ENCODE measurements around the gene HNRNPA0. TPM values are rescaled to one million over a fixed set of nuclear protein-coding genes. Genes with fewer than 3 reads are reported as not detected.

The HNRNPA0 gene
- polyA plus RNA-seq, 1 of the 3 experiments (the other 2 are of a cell fraction), result 24.9 TPM

DNA sequence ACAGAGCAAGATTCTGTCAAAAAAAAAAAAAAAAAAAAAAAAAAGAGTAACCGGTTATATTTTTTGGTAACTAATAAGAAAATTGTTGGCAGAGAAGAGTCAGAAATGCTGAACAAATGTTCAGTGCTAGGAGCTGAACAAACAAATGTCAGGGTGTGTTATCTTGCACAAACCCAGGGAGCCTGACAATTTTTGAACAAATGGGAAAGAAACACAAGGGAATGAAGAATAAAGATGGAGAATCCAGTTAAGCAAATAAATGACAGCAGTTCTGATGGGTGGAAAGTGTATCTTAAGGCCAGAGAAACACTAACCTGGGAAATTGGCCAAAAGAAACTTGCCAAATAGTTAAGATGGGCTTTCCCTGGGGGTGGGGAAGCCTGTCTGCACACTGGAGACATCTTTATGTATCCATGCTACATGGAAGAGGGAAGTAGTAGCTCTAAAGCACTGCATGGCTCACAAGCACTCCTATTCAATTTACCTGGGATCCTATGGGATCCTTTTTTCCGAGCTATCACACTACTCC, 42.0 kb downstream of the HNRNPA0 start:
- Histone ChIP-seq H3K27ac (ENCODE audit: low read depth in 2 of 2, low read length in 1 of 2) (no peak overlapping the region), H2AFZ (ENCODE audit: low read depth) (no peak overlapping the region), H3K4me3 (ENCODE audit: low read depth in 2 of 2, low read length in 1 of 2) (no peak overlapping the region), H4K20me1 (ENCODE audit: insufficient read depth) (no peaks in the 10 kb centered on the region), H3K9me2 (no peaks in the 10 kb centered on the region), H3K4me2 (no peak overlapping the region), H3K79me2 (ENCODE audit: insufficient read depth) (no peaks in the 10 kb centered on the region), H3F3A (replicated peaks; ENCODE audit: insufficient read depth) (no peaks in the 10 kb centered on the region), H3K27me3 (ENCODE audit: insufficient read depth) (no peaks in the 10 kb centered on the region), H3K9ac (no peak overlapping the region), H3K36me3 (replicated peaks in 1 of 2; ENCODE audit: control insufficient read depth in 1 of 2, insufficient read depth in 2 of 2, low read length in 1 of 2) (no peaks in the 10 kb centered on the region), H3K4me1 (ENCODE audit: control insufficient read depth in 1 of 2, insufficient read depth in 2 of 2, low read depth in 1 of 2, low read length in 1 of 2) (no peaks in the 10 kb centered on the region; a peak in 1 of 4 replicates), H3K9me3 (no peaks in the 10 kb centered on the region)
- 59% methylated on average over 2 of the region's 2 CpGs for WGBS (ENCODE audit: low lambda C conversion rate)
- CTCF ChIA-PET, result interaction anchor here (1.3 to 5.9 kb wide), 3 partner anchors 9 to 52 kb away, joined by 3 to 22 read pairs (median 7); no protein-coding TSS in a partner anchor
- TF ChIP-seq EP300 (IDR thresholded peaks at IDR 0.05; ENCODE audit: borderline replicate concordance in 1 of 2, low read depth in 1 of 2, low read length in 1 of 2), result no peak
- TF ChIP-seq SMC3 (IDR thresholded peaks at IDR 0.05; ENCODE audit: low read depth, low read length), result no peak
- no peak for TF ChIP-seq EZH2phosphoT487 (IDR thresholded peaks at IDR 0.05; ENCODE audit: borderline replicate concordance, low read depth)
- TF ChIP-seq, protein P1, sequence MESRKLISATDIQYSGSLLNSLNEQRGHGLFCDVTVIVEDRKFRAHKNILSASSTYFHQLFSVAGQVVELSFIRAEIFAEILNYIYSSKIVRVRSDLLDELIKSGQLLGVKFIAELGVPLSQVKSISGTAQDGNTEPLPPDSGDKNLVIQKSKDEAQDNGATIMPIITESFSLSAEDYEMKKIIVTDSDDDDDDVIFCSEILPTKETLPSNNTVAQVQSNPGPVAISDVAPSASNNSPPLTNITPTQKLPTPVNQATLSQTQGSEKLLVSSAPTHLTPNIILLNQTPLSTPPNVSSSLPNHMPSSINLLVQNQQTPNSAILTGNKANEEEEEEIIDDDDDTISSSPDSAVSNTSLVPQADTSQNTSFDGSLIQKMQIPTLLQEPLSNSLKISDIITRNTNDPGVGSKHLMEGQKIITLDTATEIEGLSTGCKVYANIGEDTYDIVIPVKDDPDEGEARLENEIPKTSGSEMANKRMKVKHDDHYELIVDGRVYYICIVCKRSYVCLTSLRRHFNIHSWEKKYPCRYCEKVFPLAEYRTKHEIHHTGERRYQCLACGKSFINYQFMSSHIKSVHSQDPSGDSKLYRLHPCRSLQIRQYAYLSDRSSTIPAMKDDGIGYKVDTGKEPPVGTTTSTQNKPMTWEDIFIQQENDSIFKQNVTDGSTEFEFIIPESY (IDR thresholded peaks at IDR 0.05; ENCODE audit: borderline replicate concordance, low read depth), result no peak
- no peak for TF ChIP-seq NRF1 (IDR thresholded peaks at IDR 0.05; ENCODE audit: low read depth, low read length)
- TF ChIP-seq, protein P2, sequence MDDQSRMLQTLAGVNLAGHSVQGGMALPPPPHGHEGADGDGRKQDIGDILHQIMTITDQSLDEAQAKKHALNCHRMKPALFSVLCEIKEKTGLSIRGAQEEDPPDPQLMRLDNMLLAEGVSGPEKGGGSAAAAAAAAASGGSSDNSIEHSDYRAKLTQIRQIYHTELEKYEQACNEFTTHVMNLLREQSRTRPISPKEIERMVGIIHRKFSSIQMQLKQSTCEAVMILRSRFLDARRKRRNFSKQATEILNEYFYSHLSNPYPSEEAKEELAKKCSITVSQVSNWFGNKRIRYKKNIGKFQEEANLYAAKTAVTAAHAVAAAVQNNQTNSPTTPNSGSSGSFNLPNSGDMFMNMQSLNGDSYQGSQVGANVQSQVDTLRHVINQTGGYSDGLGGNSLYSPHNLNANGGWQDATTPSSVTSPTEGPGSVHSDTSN (IDR thresholded peaks at IDR 0.05), result no peak
- TF ChIP-seq MEF2A (IDR thresholded peaks at IDR 0.05; ENCODE audit: borderline replicate concordance, low read depth), result no peak
- DNase-seq, result no peak
- POLR2A ChIA-PET, result no interaction called here

DNA sequence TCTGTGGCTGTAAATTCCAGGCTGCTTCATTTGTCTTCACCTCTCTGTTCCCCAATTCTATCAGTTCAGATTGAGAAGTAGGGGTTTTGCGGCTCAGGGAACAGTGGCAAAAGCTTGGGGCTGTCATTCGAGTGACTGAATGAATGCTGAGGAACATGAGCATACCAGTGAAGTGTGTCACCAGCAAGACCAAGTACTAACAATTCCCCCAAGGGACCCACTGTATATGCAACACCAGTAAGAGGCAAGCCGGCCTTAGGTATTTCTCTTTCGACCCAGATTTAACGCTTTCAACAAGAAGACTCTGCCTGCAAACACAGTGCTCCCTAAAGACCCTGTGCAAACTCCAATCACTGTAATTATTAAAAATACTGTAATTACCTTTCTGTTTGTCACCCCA, 44.1 kb downstream of the HNRNPA0 start:
- no peaks in the 10 kb centered on the region for H3K36me3 ChIP-seq (replicated peaks in 1 of 2; ENCODE audit: control insufficient read depth in 1 of 2, insufficient read depth in 2 of 2, low read length in 1 of 2)

More for the DNA sequence above, 44.1 kb downstream of the HNRNPA0 start:
- ChIA-PET CTCF (interaction anchor here (5.9 kb wide), 1 partner anchor 50 kb away, joined by 22 read pairs; no protein-coding TSS in a partner anchor), POLR2A (no interaction called here)
- Histone ChIP-seq H3F3A (replicated peaks; ENCODE audit: insufficient read depth) (no peaks in the 10 kb centered on the region), H3K79me2 (ENCODE audit: insufficient read depth) (no peaks in the 10 kb centered on the region), H3K9ac (no peak overlapping the region), H3K4me1 (ENCODE audit: control insufficient read depth in 1 of 2, insufficient read depth in 2 of 2, low read depth in 1 of 2, low read length in 1 of 2) (no peaks in the 10 kb centered on the region; a peak in 1 of 4 replicates), H3K27me3 (ENCODE audit: insufficient read depth) (no peaks in the 10 kb centered on the region), H4K20me1 (ENCODE audit: insufficient read depth) (no peaks in the 10 kb centered on the region), H3K9me3 (no peaks in the 10 kb centered on the region), H3K27ac (ENCODE audit: low read depth in 2 of 2, low read length in 1 of 2) (no peak overlapping the region), H2AFZ (ENCODE audit: low read depth) (no peak overlapping the region), H3K4me2 (no peak overlapping the region), H3K9me2 (no peaks in the 10 kb centered on the region), H3K4me3 (ENCODE audit: low read depth in 2 of 2, low read length in 1 of 2) (no peak overlapping the region)
- no peak for TF ChIP-seq JUND (IDR thresholded peaks at IDR 0.05)
- TF ChIP-seq, protein P1 (IDR thresholded peaks at IDR 0.05; ENCODE audit: borderline replicate concordance, low read depth), result no peak
- TF ChIP-seq, protein P3, sequence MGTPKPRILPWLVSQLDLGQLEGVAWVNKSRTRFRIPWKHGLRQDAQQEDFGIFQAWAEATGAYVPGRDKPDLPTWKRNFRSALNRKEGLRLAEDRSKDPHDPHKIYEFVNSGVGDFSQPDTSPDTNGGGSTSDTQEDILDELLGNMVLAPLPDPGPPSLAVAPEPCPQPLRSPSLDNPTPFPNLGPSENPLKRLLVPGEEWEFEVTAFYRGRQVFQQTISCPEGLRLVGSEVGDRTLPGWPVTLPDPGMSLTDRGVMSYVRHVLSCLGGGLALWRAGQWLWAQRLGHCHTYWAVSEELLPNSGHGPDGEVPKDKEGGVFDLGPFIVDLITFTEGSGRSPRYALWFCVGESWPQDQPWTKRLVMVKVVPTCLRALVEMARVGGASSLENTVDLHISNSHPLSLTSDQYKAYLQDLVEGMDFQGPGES (IDR thresholded peaks at IDR 0.05; ENCODE audit: low read depth, low read length), result no peak
- TF ChIP-seq TCF12 (IDR thresholded peaks at IDR 0.05), result no peak
- no peak for TF ChIP-seq NFIC (IDR thresholded peaks at IDR 0.05; ENCODE audit: borderline replicate concordance)
- no peak for TF ChIP-seq YY1 (IDR thresholded peaks at IDR 0.05; ENCODE audit: low read depth)
- TF ChIP-seq FOSL2 (IDR thresholded peaks at IDR 0.05; ENCODE audit: borderline replicate concordance, low read depth), result no peak
- no peak for TF ChIP-seq TEAD4 (IDR thresholded peaks at IDR 0.05; ENCODE audit: borderline replicate concordance, insufficient read depth)
- DNase-seq, result no peak
- WGBS (ENCODE audit: low lambda C conversion rate), result 87% methylated on average over 5 of the region's 5 CpGs

All from SK-N-SH (cell line).